ENCODE measurements around the gene LAMA3.
A peak's percentile ranks its signal among the peaks of the same experiment; 100 is the strongest.

GRCh38 chr18:23894661-23895175 lies 205.5 kb downstream of the LAMA3 start:
- peak; percentile 19 for TF ChIP-seq CTCF (IDR thresholded peaks at IDR 0.05; ENCODE audit: borderline replicate concordance, extremely low read depth, low read length, poor library complexity, severe bottlenecking)
- TF ChIP-seq EZH2 (IDR thresholded peaks at IDR 0.05; ENCODE audit: borderline replicate concordance, low read depth, low read length, severe bottlenecking) = no peak

All from DND-41 (cell line).